NK-92 treated with Interleukin-12 subunit alpha and Interleukin-12 subunit beta, amount 100 ng/mL, for 24 hours (cell line): ENCODE measurements around the gene PDS5A.
"Not testable (repeated sequence)": the region's sequence is repeated elsewhere in the genome, so short reads cannot be mapped to it uniquely, and the experiment has no call there.

Source experiments
- DNase-seq: peaks from one replicate; lab custom pipeline; 2025; lab: John Stamatoyannopoulos, UW

PDS5A gene

DNA sequence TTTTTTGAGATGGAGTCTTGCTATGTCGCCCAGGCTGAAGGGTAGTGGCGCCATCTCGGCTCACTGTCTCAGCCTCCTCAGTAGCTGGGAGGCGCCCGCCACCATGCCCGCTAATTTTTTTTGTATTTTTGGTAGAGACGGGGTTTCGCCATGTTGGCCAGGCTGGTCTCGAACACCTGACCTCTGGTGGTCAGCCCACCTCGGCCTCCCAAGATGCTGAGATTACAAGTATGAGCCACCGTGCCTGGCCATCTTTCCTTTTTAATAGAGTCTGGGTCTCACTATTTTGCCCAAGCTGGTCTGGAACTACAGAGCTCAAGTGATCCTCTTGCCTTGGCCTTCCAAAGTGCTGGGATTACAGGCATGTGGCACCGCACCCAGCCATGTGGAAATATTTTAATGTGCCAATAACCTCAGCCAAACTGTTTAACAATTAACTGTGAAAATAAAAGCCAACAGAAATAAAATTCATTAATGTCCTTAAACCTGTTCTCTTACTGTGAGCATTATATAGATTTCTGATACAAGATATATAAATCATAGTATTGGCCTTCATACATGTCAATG lies 16.3 kb downstream of the PDS5A start:
- DNase-seq = no peak

DNA sequence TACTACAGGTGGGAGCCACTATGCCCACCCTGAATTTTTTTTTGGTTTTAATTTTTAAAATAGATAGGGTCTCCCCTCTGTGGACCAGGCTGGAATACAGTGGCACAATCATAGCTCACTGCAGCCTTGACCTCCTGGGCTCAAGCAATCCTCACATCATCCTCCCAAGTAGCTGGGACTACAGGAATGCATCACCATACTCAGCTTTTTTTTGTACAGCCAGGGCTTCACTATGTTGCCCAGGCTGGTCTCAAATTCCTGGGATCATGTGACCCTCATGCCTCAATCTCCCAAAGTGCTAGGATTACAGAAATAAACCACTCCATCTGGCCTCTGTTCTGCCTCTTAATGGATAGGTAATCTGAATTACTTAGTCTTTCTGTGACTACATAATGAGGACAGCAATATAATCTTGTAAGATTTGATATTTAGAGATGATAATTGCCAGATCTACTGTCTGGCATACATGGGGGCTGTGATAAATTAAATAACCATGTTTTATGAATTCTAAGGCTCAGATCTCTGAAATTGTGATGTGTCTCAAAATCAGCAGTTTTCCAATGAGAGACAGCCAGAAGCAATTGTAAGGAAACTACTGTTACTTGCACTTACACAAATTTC lies 26.7 kb downstream of the PDS5A start:
- DNase-seq = no peak

DNA sequence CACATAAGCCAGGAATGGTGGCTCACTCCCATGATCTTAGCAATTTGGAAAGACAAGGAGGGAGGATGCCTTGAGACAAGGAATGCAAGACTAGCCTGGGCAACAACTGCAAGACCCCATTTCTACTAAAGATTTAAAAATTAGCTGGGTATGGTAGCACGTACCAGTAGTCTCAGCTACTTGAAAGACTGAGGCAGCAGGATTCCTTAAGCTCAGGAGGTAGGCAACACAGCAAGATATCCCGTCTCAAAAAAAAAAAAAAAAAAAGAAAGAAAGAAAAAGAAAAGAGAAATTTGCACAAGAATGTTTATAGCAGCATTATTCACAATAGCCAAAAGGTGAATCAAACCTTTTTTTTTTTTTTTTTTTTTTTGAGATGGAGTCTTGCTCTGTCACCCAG lies 29.7 kb downstream of the PDS5A start:
- DNase-seq = no peak

DNA sequence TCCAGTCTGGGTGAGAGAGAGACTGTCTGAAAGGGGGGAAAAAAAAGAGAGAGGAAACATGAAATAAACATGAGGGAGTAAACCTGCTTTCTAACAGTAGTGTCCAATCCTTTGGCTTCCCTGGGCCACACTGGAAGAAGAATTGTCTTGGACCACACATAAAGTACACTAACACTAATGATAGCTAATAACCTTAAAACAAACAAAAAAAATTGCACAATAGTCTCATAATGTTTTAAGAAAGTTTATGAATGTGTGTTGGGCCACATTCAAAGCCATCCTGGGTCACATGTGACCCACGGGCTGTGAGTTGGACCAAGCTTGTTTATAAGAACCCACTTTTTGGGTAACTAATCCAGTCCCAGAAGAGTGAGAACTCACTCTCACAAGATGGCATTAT lies 30.3 kb downstream of the PDS5A start:
- DNase-seq = no peak

DNA sequence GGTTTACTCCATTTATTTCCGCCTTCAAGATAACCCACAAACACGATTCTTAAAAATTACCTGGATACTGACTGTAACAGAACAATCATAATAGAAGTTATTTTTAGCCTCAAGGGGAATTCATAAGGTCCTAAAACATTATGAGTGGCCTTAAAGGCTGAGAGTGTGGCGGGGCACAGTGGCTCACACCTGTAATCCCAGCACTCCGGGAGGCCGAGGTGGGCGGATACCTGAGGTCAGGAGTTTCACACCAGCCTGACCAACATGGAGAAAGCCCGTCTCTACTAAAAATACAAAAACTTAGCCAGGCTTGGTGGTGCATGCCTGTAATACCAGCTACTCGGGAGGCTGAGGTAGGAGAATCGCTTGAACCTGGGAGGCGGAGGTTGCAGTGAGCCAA lies 33.5 kb downstream of the PDS5A start:
- DNase-seq = not testable (repeated sequence)

DNA sequence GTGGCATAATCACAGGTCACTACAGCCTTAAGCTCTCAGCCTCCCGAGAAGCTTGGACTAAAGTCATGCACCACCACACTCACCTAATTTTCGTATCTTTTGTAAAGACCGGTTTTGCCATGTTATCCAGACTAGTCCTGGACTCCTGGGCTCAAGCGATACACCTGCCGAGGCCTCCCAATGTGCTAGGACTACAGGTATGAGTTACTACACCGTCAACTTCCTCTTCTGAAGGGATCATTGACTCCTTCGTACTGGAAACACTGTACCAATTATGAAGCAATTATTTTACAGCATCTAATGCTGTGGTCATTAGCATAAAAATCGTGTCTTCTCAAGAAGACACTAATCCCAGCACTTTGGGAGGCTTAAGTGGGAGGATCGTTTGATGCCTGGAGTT lies 35.2 kb downstream of the PDS5A start:
- no peak for DNase-seq

DNA sequence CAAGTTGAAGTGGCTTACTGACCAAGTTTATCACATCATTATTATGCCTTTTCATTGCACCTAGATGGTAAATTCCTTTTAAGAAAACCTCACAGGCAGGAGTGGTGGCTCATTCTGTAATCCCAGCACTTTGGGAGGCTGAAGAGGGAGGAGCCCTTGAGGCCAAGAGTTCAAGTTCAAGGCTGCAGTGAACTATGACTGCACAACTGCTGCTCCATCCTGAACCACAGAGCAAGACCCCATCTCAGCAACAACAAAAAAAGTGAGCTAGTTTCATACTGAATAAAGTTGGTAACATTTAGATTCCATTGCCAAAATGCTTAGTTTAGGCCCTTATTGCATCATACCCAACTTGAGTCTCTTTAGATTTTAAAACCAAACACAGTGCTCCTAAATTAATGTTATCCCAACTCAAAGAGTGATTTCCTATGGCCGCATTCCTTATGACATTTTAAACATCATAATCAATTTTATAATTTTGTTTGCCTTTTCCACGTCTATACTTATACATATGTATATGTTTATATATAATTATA lies 36.0 kb downstream of the PDS5A start:
- no peak for DNase-seq

DNA sequence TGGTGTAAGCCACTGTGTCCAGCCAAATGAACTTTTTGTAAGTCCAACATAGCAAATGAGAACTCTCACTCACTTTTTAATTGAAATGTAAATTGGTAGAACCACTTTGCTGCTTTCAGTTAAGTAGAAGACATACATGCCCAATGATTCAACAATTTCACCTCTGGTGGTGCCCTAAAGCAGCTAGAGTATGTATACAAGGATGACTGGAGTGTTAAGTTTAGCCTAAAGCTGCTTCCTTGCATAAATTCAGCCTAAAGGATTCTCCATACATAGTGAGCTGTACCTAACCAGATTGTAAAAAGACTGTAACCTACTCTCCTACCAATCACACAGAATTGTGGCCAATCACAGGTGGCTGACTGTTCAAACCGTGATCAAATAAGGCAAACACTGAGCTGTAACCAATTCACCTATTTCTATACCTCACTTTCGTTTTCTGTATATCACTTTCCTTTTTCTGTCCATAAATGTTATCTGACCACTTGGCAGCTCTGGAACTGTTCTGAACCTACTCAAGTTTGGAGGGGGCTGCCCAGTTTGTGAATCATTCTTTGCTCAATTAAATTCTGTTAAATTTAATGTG lies 39.9 kb downstream of the PDS5A start:
- DNase-seq = no peak

DNA sequence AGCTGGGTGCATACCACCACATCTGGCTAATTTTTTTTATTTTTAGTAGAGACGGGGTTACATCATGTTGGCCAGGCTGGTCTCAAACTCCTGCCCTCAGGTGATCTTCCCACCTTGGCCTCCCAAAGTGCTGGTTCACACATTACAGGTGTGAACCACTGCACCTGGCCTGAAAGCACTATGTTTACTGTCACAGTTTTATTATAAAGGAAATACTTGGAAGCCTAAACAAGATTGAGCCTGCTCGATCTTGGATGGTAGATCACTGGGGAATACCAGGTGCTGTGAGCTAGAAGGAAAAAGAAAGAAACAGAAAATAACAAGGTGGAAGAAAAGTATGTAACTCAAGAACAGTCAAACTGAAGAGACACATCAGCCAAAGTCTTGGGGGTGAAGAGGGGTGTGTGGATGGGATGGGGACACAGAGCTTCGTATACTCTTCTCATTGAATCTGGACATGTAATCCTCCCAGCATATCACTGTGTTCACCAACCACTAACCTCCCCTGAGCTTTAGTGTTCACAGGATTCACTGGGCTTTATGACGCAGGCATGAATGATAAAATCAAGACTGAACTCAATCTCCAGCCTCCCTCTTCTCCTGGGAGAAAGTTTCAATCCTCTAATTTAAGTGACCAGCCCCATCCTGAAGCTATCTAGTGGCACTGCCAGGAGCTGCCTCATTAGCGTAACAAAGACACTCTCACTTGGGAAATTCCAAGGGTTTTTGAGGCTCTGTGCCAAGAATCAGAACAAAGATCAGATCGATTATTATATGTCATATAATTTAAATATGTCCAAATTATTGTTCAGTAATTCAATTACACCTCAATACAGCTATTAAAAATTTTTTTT lies 40.9 kb downstream of the PDS5A start:
- no peak for DNase-seq

DNA sequence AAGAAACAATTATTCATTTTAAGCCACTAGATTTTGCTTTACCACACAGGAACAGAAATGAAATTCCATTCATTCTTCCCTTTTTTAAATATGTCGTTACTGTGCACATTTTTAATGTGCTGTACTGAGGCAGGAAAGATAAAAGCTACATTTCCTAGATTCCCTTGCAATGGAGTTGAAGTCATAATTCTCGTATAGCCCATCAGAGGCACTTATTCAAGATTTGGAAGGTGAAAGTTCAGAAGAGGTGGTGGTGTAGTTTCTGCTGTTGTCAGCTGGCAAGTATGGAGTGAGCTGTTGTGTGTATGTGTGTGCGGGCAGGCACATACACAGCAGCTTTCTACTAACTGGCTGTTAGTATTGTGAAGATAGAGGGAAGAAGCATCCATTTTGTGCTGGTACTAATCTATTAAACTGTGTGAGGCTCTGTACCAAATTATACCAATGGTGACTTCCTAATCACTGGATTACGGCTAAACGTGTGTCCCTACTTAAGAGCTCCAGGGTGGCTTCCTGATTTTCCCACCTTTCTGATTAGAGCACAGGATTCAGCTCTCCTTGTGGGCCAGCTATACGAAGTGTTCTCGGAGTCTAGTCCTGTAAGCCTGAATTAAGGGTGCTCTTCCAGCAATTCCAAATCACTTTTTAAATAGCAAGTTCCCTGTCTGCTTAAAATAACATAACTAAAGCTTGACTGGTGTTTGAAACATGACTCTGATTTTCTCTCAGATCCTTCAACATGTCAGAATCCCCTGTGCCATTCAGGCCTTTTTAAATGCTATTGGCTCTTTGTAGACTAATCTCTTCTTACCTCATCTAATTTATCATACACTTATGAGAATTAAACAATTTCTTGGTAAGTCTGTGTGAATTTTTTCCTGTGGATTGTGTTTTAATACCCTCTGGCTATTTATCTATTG lies 43.8 kb downstream of the PDS5A start:
- DNase-seq = no peak

DNA sequence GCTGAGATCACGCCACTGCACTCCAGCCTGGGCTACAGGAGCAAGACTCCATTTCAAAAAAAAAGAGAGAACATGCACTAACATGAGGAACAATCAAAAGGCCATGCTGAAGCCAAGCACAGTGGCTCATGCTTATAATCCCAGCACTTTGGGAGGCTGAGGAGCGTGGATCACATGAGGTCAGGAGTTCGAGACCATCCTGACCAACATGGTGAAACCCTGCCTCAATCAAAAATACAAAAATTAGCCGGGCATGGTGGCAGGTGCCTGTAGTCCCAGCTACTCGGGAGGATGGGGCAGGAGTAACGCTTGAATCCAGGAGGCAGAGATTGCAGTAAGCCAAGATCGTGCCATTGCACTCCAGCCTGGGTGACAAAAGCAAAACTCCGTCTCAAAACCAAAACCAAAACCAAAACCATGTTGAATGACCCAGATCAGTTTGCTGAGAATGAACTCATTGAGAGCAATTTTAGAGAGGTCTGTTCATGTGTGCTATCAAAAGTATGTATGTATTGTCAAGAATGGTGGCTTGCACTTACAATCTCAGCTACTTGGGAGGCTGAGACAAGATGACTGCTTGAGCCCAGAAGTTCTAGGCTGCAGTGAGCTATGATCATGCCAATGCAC lies 44.8 kb downstream of the PDS5A start:
- DNase-seq = no peak

DNA sequence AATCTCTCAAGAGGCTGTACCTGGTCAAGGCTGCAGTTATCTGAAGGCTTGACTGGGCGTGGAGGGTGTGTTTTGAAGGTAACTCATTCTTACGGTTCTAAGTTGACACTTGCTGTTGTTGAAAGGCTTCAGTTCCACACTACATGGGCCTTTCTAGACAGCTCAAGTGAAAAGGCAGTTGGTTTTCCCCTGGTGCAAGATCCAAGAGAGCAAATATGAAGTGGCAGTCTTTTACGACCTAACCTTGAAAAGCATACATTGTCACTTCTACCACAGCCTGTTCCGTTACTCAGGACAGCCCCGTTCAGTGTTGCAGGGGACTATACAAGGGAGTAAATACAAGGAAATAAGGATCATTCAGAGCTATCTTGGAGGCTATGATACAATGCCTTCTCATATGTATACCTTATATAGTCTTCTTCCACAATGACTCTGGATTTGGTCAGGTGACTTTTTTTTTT lies 46.2 kb downstream of the PDS5A start:
- DNase-seq = no peak

DNA sequence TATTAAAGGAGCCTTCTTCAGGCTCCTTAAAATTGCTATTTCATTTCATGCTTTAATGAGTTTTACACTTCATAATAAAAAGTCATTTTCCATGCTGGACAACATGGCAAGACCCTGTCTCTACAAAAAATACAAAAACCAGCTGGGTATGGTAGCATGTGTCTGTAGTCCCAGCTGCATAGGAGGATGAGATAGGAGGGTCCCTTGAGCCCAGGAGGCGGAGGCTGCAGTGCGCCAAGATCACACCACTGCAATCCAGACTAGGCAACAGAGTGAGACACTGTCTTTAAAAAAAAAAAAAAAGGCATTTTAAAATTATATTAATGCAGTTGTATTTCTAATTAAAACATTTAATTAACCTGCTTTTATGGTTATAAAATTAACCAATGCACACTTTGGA lies 49.2 kb downstream of the PDS5A start:
- DNase-seq = no peak

DNA sequence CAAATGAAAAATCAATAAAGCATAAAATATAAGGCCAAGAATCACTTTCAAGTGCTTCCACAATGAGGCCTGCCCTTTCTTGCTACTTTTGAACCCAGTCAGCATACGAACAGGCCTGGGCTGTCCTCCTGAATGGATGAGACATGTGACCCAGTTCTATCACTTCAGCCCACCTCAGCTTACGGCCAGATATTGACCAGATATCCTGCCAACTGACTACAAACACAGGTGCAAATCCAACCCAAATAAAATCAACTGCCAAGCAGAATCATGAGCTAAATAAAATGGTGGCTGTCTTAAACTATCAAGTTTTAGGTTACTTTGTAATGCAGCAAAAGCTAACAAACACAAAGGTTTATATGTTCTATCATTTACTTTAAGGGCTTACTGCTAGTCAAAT lies 53.7 kb downstream of the PDS5A start:
- DNase-seq = no peak

DNA sequence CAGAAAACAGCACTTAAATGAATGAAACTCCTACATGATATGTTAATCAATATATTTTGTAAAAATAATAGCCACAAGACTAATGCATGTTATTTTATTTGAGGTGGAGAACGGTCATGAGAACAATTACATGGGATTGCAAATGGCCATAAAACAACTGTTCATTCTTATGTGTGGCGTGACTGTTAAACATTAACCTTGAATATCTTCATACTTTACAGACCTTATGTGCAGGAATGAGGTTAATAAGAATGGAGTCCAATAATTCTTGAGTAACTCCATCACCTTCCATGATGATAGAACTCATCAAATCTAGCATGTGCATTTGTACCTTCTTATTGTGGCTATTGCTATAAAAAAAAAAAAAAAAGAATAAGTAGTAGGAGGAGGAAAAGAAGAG lies 55.3 kb downstream of the PDS5A start:
- no peak for DNase-seq

DNA sequence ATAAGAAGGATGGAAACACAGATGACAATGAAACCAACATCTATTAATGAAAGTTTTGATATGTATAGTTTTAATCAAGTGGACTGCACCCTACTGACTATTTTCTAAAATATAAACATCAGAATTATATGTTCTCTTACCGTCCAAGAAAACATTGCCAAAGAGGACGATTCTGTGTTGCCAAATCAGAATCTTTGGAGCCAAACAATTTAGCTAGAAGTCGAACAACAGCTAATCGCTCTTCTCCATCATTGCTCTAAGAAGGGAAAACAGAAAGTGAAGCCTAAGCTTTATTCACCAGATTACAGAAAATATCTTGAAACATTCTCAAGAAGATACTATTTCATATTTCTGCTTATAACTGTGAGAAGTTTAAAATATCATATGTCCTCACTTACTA lies 64.2 kb downstream of the PDS5A start:
- DNase-seq = no peak

DNA sequence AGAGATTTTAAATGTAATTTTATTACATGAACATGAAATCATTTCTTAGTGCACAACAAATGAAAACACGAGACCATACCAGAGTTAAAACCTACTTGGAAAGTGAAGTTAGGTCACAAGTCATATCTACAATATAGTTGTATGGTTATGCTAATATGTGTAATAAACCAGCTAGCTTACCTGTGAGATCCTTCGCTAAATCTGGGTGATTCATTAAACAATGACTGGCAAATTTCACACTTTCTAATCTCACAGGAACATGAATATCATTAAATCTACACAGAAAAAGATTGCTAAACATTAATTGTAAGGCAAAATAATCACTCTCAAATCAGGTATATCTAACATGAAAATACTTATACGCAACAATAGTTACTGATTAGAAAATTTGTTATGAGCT lies 67.6 kb downstream of the PDS5A start:
- no peak for DNase-seq

DNA sequence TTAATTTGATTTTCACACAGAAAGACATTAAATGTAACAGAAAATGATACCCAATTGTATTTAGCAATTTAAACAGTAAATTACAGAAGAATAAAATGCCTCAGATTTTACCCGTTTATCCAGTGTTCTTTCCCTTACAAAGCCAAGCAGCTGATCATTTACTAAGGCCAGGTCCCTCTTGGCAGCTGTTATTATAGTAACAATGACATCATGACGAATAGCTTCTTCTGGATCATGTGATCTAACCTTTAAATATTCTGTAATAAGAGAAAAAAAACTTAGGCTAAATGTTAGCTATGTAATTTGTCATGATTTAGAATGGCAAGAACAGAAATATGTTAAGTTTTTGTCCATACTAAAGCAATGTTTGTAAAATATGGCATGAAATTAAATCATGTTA lies 69.4 kb downstream of the PDS5A start:
- DNase-seq = no peak

DNA sequence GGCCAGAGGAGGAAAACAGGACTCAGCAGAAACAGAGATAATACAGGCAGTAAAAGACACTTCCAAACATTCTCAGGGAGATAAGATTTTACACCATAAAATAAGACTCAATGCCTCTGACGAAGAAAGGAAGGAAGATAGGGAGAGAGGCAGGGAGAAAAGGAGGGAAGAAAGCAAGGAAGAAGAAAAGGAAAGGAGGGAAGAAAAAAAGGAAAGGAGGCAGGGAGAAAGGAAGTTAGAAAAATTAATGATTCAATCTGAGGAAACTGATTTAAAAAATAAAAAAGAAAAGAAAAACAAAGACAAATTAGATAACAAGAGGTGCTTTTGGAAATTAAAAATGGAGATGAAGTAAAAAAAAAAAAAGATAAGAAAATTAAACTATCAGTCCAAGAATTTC lies 72.1 kb downstream of the PDS5A start:
- no peak for DNase-seq

DNA sequence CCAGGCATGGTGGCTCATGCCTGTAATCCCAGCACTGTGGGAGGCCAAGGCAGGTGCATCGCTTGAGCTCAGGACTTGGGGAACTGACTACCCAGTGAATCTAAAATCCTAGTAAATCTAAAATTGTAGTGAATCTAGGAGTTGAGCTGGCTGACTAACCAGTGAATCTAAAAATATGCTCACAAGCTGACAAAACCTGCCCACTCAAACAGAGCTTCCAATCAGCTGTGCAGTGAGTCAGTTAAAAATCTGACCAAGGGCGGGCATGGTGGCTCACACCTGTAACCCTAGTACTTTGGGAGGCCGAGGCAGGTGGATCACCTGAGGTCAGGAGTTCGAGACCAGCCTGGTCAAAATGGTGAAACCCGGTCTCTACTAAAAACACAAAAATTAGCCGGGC lies 72.7 kb downstream of the PDS5A start:
- not testable (repeated sequence) for DNase-seq

DNA sequence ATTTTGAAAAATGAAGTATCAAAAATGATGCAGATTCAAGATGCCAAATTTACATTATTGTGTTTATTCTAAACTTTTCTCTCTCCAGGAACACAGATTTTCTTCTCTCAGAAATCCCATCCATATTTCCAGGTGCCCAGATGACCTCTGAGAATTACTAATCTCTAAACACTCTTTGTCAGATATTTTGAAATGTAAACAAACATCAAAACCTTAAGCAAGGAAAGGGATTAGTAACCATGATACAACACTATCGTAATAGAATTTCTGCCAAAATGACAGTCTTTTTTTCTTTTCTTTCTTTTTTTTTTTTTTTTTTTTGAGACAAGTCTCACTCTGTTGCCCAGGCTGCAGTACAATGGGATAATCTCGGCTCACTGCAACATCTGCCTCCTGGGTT lies 76.7 kb downstream of the PDS5A start:
- no peak for DNase-seq
